OCI-LY3 (cell line): ENCODE results near the gene NUP62.

Source experiments
- CTCF ChIP-seq: fragments of 200-600, 300-600 bp; sonication (generic); IDR thresholded peaks from 2 replicates; pipeline ENCODE4 v1.5.1; 2014; ENCODE audit warnings: antibody characterized with exemption, low read length, low read depth
- EZH2phosphoT487 ChIP-seq: fragments of 200-600 bp; shearing (Covaris generic); IDR thresholded peaks from 2 replicates; pipeline ENCODE4 v1.6.1; 2018; ENCODE audit warnings: antibody characterized with exemption, mixed run types, low read depth

- no peak for TF ChIP-seq EZH2phosphoT487
- TF ChIP-seq CTCF: no peak
Observed at GRCh38 chr19:49927526-49928264, 1.6 kb downstream of the NUP62 start.
